HG03571 (cell line): ENCODE measurements around the gene OSBPL5.
"Not testable (repeated sequence)": the region's sequence is repeated elsewhere in the genome, so short reads cannot be mapped to it uniquely, and the experiment has no call there.

Experiments used
- ATAC-seq: cut with Tn5 transposase; IDR thresholded peaks from one replicate; pipeline ENCODE4 v1.9.1; 2021; ENCODE audit not compliant: unreplicated experiment

OSBPL5 gene

DNA sequence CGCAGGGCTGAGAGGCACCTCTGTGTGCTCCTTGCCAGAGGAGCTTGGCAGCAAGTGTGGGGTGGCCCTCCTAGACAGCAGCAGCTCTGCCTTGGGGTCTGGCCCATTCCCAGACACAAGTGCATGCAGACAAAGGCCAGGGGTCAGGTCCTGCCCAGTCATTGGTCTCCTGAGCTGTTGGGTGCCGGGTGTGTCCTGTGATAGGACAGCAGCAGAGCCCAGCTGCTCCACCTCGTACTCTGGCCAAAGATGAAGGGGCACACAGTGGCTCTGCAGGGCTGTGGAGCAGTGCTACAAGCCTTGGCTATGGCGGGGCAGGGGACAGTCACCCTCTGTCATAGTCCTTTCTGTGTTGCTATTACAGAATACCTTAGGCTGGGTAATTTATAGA is 17.3 kb upstream of the OSBPL5 start:
- no peak for ATAC-seq

DNA sequence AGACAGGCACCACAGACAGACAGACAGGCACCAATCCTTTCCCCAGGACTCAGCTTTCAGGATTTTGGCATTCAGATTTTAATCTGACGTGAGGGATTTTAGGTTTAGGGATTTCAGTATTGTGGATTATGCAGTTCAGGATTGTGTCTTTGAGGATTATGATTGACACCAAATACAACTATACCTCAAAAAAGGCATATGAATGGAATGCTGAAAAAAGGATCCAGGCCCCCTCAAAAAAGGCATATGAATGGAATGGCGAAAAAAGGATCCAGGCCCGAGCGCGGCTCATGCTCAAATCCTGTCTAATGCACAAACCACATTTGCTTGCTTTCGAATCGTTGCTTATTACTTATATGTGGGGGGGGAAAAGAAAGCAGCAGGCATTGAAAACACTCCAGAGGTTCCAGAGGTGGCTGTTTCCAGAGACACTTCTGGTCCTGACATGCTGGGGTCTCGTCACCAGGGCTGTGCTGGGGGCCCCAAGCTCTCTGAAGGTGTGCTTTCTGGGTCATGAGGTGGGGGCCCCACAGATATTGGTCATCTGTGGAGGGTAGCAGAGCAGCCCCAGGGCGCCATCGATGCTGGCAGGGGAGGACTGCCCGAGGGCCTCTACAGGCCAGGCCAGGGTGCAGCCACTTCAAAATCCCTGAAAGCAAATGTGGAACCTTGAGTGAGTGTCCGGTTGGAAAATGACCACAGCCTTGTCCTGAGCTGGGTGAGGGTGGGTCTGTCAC is 16.8 kb upstream of the OSBPL5 start:
- no peak for ATAC-seq

- ATAC-seq, result no peak
Observed at GRCh38 chr11:3180869-3181268, 15.8 kb upstream of the OSBPL5 start.

- no peak for ATAC-seq
Observed at GRCh38 chr11:3178349-3178748, 13.2 kb upstream of the OSBPL5 start.

GRCh38 chr11:3177931-3178330 is 12.8 kb upstream of the OSBPL5 start:
- ATAC-seq, result no peak

- no peak for ATAC-seq
Observed at GRCh38 chr11:3176487-3176886, 11.4 kb upstream of the OSBPL5 start.

DNA sequence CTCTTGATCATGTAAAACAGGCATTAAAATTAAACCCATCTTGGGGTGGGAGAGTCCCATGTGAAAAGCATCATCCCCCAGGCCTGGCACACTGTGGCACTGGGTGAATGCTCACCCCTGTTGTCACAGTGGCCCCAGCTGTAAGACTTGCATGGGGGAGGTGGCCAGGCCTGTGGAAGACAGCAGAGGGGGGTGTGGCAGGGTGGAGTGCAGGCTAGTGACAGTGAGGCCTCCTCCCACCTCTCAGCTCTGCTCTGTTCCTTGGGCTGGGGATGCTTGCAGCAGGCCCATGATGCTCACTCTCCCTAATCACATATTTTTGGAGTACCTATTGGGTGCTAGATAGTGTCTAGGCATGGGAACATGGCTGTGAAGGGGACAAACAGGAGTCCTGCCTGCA is 10.1 kb upstream of the OSBPL5 start:
- ATAC-seq, result no peak

GRCh38 chr11:3174387-3174786 is 9.3 kb upstream of the OSBPL5 start:
- no peak for ATAC-seq

DNA sequence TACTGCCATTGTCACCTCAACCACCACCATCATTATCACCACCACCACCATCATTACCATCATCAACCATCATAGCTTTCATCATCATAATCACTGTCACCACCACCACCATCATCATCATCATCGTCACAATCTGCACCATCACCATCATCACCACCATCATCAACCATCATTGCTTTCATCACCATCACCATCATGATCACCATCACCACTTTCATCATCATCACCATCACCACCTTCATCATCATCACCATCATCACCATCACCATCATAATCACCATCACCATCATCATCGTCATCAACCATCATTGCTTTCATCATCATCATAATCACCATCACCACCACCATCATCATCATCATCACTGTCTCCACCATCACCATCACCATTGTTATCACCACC is 8.7 kb upstream of the OSBPL5 start:
- no peak for ATAC-seq

- ATAC-seq, result no peak
Observed at GRCh38 chr11:3171931-3172560, 6.9 kb upstream of the OSBPL5 start.

DNA sequence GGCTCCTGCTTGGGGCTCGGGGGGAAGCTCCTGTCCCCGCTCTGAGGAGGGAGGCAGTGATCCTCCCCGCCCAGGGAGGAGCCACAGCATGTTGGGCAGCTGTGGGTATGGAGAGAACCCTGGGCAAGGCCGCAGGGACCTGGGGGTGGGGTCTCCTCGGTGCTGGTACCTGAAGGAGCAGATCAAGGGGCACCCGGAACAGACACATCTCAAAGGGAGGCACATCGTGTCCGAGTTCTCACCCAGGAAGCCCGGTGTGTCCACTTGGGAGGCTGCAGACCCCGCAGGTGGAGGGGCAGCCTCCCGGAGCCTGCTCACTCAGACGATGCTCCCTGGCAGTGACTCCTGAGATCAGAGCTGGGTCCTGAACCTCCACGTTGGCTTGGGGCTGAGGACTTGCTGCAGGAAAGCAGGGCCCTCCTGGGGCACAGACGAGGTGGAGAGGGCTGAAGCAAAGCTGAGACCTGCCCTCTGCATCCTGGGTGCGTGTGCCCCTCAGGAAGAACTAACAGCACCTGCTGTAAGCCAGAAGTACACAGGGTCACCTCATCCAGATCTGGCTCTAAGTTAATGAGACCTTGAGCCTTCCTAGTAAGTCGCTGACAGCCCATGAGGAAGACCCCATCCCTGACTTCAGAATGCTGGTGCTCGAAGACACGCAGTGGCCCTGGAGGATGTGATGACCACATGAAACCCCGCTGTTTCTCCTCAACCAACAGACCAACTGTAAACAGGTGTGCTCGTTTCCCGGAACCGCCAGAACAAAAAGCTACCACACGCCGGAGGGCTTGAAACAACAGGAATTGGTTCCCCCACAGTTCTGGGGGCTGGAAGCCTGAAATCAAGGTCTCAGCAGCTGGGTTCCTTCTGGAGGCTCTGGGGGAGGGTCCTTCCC is 5.9 kb upstream of the OSBPL5 start:
- no peak for ATAC-seq

DNA sequence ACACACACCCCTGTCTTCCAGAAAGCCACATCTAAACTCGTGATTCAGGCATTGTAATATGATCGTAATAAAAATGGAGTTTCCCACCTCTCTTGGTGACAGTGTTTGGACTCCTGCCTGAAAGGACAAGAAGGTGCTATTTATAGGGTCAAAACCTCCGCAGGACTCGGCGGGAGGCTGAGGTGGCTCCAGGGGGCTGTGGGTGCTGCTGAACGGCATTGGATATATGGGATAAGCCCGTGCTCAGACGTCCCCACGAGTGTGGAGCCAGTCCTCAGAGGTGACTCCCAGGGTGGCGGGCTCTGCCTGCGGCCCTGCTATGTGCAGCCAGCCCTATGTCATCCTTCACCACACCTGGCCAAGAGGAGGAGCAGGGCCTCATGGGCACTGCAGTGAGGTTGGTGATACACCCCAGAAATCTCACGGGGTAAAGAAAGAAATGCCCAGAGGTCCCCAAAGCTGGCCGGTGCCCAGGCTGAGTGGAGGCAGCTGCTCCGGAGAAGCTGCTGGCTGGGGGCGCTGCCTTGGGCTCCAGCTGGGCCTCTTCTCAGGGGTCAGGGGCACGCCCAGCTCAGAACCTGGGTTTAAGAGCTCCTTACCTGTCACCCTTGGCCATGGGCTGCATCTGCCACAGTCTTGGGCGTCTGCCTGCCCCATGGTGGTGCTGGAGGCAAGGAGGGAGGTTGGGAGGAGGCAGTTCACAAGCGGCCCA is 5.1 kb upstream of the OSBPL5 start:
- ATAC-seq, result no peak

GRCh38 chr11:3169255-3170043 is 4.3 kb upstream of the OSBPL5 start:
- no peak for ATAC-seq

DNA sequence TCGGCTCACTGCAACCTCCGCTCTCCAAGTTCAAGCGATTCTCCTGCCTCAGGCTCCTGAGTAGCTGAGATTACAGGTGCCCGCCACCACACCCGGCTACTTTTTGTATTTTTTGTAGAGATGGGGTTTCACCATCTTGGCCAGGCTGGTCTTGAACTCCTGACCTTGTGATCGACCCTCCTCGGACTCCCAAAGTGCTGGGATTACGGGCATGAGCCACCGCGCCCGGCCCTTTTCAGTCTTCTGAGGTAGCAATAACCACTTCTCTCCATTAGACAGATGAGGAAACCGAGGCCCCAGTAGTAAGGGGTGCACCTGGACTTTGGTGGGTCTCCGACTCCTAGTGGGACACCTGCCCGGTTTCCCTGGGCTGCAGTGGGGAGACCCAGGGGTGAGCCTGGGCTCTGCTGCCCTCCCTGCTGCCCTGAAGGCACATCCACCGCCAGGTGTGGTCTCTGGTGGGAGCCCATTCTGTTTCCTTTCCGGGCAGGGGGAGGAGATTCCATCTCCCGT is 3.7 kb upstream of the OSBPL5 start:
- not testable (repeated sequence) for ATAC-seq

DNA sequence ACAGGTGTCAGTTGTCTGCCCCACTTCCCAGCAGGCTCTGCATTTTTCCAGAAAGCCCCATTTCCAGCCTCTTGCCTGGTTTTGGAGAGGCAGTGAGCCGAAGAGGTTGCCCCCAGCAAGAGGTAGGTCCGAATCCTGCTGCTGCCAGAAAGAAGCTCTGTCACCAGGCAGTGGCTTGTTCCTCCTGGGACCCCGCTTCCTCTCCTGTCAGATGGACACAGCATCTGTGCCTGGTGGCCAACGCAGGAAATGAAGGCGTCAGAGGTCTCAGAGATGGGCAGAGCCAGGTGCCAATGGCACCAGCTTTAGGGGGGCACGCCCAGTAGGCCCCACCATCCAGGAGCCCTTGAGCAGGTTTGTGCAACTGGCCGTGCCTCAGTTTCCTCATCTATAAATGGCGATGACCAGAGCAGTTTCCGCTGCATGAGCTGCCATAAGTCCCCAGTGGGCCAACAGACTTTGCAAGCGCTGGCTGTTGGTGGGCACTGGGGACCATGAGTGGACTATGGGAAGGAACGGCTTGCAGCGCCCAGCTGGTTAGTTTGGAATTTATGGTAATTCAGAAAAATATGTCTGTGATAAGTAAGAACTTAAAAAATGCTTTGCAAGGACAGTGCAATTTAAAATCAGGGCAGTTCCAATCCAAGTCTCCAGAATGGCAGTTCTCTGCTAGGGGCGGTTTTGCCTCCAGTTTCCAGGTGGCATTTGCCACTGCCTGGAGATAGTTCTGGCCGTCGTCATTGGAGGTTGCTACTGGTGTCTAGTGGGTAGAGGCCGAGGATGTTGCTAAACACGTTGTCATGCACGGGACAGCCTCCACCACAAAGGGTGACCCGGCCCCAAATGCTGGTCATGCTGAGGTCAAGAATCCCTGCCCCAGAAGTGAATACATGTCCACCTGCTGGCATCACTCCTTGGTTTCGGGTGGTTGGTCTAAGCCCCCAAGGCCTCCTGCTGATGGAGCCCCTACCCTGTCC is 2.3 kb upstream of the OSBPL5 start:
- ATAC-seq, result no peak

DNA sequence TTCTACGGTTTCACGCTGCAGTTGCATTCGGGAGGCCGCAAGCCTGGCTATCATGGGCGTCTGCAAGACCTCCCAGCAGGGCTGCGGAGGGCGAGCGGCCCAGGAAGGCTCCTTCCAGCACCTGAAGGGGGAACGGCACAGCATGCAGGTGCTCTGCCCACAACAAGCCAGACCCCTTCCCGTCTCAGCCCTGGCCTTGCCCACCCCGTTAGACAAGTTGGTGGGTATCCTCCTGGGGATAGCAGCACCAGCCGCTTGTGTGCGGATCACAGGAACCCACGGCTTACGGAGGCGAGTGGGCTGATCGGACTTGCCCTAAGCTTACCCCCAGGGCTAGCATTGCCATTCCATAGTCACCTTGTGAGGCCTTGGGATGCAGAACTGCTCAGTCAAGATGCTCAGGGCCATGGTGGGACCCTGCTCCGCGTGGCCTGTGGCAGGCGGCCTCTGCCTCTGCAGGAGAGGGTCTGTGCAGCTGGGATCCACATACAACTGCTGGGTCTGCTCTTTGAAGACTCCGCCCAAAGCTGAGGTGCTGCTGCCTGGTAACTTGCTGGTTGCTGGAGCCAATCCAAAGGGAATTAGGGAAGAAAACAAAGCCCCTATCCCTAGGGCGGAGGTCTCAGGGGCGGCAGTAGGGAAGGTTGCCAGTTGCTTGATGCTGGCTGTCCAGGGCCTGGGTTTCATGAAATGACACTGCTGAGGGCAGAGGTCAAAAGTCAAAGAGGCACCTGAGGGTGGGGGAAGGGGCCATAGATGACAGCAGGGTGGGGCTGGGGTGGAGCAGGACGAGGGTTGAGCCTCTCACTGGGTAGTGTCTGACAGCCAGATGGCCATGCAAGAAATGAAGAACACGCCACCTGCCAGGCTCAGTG is 1.4 kb upstream of the OSBPL5 start:
- no peak for ATAC-seq

DNA sequence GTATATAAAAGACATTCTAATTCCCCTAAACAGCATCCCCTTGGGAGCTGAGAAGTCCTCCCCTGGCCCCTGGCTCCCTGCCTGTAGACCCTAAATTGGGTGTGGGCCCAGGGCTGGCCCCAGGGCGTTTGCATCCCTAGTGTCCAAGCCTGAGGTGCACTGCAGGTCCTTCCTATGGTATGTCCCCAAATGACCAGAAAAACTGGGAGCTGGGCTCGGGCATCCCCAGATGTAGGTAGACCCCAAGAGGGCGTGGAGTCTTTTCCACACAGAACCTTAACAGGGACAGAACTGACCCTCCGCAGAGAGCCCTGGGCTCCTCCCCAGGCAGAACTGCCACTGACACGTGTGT is 782 bp upstream of the OSBPL5 start:
- ATAC-seq, result no peak

- no peak for ATAC-seq
Observed at GRCh38 chr11:3164552-3165151, 458 bp downstream of the OSBPL5 start.
